ENCODE results near the gene ANKRD1. TPM values are rescaled to one million over a fixed set of nuclear protein-coding genes. Genes with fewer than 3 reads are reported as not detected.

ANKRD1 gene
- total RNA-seq, 1 donor from 2014 or later, result 10.4 TPM

DNA sequence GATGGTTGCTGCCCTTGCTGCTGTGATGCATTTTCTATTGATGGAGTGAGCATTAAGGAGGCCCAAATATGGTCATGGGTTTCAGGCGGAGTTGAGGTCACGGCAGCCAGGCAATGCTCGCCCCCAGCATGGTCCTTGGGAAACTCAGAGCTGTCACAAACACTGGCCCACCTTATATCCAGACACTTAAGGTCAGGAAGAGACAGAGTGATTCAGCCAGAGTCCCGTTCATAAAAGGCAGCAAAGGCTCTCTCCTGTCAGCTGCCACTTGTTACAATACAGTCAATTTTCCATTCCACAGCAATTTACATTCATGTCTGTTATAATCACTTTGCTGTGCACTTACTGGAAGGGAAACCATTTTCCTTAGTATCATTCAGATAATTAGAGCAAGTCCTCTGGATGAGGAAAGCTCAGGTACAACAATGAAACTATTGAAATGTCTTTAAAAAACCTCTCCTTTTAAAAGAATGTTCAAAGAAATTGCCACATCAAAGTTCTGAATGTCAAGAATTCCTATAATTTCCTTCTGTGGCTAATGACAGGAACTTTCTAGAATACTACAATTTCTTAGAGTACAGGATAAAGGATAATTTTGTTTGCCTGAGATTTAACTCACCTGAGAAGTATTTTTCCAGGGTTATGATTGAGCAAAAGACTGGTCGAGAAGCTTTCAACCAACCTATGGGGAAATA, 14.8 kb upstream of the ANKRD1 start:
- DNase-seq (ENCODE audit: low spot score), result peak; percentile 21

GRCh38 chr10:90930971-90931871, 10.3 kb upstream of the ANKRD1 start:
- peak; percentile 92 for DNase-seq (ENCODE audit: low spot score)

GRCh38 chr10:90930070-90930837, 9.4 kb upstream of the ANKRD1 start:
- DNase-seq (ENCODE audit: low spot score), result peak; percentile 86

GRCh38 chr10:90929179-90929578, 8.3 kb upstream of the ANKRD1 start:
- DNase-seq (ENCODE audit: low spot score), result no peak

DNA sequence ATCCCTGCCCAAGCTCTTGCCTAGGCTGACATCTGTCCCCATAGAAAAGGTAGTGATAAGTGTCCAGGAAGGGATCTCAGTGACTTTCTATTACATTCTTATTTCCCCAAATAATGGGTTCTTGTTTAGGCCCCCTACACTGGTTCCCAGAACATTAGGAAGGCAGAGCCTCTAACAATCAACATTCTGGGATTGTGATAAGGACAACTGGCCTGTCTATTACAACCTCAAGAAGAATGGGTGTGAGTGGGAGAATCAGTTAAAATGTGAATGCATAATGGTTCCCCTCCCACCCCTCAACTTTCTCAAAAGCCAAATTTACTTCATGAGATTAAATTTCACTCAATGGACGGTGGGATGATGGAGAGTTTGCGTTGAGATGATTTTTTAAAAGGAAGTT, 6.4 kb upstream of the ANKRD1 start:
- DNase-seq (ENCODE audit: low spot score), result no peak

DNA sequence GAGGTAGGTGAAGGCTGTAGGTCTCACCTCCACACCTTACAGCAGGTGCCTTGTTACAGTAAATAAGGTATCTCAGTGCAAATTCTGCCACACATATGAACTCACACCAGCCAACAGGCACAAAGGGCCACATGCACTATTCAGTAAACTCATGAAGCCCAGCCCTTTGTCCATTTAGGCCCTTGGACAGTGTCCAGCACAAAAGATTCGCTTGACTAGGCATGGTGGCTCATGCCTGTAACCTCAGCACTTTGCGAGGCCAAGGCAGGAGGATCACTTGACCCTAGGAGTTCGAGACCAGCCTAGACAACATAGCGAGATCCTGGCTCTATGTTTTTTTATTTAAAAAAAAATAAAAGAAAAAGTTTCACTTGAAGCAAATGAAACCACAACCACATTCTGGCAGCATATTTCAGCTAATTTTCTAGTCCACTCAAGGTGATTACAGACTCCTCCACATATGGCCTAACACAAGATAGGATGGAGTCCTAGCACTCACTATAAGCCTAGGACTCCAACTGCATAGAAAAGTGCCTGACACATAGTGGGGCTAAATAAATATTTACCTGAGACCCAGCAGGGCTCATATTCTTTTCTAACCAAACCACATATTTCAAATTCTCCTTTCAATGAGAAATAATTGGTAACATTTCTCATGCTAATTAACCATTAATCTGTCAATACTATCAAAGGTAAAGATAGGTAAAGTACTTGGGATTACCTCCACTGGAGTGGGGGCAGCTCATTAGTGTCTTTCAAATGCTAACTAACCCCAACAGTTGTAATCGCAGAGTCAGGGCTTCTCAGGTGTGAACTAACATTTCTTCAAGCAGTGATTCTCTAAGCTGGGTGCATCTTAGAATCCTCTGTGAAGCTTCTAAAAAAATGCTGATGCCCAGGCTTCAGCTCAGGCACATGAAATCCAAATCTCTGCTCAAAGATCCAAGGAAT, 4.5 kb upstream of the ANKRD1 start:
- no peak for DNase-seq (ENCODE audit: low spot score)

- DNase-seq (ENCODE audit: low spot score), result no peak
Measured at GRCh38 chr10:90924552-90924951, 3.7 kb upstream of the ANKRD1 start.

- DNase-seq (ENCODE audit: low spot score), result no peak
Measured at GRCh38 chr10:90923111-90923731, 2.3 kb upstream of the ANKRD1 start.

- no peak for DNase-seq (ENCODE audit: low spot score)
Measured at GRCh38 chr10:90921906-90922305, 1.0 kb upstream of the ANKRD1 start.

DNA sequence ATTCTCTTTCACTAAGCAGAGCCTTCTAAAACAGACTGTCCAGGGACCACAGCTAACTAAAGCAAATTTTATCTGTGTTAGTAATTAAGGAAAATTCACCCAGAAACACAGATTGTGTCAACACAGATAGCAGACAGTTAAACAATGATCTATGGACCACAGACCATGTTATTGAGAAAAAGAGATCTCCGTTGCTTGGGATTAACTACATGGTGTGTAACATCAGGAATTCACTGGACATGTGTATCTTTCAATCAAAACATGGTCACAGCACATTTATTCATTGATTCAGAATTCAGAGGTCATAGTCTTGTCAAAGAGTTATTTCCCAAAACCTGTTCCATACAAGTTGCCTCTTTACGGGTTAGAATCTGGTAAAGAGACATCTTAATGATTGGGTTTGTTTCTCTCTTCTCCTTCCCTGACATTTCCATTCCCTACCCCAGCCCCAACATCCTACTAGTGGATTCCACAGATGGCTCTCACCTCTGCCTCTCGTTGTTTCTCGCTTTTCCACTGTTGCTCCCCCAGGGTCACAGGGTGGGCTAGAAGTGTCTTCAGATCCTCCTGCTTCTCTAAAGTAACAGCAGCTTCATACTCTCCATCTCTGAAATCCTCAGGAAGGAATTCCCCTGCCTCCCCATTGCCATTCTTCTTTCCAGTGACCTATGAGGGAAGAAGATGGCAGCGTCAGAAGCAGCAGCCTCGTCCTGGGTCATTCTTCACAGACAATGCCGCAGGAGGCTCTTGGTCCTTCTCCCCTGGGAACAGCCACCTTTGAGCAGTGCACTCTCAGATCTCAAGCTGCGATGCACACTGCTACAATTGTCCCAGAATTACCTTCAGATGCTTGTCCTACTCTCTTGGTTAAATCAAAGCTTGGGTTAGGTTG, 958 bp downstream of the ANKRD1 start:
- DNase-seq (ENCODE audit: low spot score), result no peak

DNA sequence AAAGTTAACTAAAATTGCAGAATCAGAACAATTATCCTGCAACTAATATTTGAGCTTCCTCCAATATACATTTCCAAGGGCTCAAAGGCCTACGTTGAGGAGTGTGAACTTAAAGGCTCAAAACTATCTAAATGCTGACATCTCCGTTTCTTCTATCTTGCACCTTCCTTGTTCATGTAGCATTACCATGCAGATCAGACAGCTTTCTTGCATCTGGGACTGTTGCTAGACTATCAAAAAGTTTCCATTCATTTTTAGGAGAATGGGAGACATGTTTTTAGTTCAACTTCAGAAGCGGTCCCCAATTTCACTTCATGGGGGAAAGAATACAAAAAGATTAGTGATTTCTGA, 2.9 kb downstream of the ANKRD1 start:
- DNase-seq (ENCODE audit: low spot score), result no peak

GRCh38 chr10:90917238-90917967, 3.5 kb downstream of the ANKRD1 start:
- no peak for DNase-seq (ENCODE audit: low spot score)

DNA sequence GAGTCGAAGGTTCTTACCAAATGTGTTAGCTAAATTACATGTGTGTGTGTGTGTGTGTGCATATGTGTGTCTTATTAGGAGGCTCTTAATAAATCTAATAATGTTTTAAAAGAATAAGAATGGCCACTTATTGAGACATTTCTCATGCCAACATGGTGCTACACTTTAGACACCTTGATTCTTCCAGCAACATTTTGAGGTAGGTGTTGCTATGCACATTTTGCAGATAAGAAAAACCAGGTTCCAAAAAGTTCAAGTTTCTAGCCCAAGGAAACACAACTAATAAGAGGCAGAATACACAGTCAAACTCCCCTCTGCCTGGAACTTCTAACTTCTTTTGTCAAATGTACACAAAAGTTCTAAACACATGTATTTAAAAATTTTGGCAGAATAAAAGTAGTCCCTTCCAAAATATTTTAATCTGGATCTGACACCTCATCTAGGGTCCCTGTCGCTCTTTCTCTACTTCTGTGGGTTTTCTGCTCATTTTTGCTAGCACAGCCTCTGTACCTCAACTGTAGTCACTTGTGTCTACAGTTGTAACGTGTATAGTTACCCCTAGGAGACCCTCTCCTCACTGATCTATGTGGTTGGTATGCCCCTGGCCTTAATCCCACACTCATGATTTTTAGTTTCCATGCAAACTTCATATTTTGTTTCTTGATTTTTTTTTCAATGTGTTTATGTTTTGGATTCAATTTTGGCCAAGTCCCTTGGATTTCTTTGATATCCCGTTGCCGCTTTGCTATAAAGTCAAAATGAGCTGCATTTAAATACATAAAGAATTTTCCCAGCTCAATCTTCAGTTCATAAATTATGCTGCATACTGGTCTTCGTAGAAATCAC, 4.3 kb downstream of the ANKRD1 start:
- DNase-seq (ENCODE audit: low spot score), result no peak

DNA sequence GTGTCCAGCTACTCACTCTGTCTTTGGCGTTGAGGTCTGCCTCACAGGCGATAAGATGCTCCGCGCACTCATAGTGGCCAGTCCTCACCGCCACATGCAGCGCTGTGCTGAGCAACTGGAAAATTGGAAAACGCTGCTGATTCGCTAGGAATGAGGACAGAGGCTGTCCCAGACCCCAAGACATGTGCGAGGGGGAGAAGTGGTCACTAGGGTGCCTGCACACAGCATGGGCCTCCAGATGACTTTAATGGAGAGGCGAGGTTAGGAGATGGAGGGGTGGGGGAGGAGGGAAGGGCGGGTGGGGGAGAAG, 5.2 kb downstream of the ANKRD1 start:
- no peak for DNase-seq (ENCODE audit: low spot score)

GRCh38 chr10:90914992-90915765, 5.7 kb downstream of the ANKRD1 start:
- no peak for DNase-seq (ENCODE audit: low spot score)

GRCh38 chr10:90913774-90914420, 7.0 kb downstream of the ANKRD1 start:
- DNase-seq (ENCODE audit: low spot score), result no peak

Measured in umbilical cord (tissue), 2 donors.